GM23248 (cell line): ENCODE measurements around the gene DDX43.

ENCODE experiments used
- EZH2 ChIP-seq: fragments of 200-600 bp; sonication (generic); IDR thresholded peaks from 2 replicates; pipeline ENCODE4 v1.6.1; 2018; ENCODE audit warnings: antibody characterized with exemption, mild to moderate bottlenecking; ENCODE audit not compliant: insufficient read depth, poor library complexity, severe bottlenecking
- EZH2phosphoT487 ChIP-seq: fragments of 200-600 bp; sonication (generic); IDR thresholded peaks from 2 replicates; pipeline ENCODE4 v1.6.1; 2018; ENCODE audit warnings: antibody characterized with exemption, moderate library complexity, mild to moderate bottlenecking, low read depth; ENCODE audit not compliant: insufficient read depth

GRCh38 chr6:73393278-73393677 is 1.4 kb upstream of the DDX43 start:
- TF ChIP-seq EZH2 (no peak), EZH2phosphoT487 (no peak)
